Hepatic stellate cell (primary cell): ENCODE measurements around the gene RXRB.
"Not testable (repeated sequence)": the region's sequence is repeated elsewhere in the genome, so short reads cannot be mapped to it uniquely, and the experiment has no call there.

Experiments used
- DNase-seq: peaks from one replicate; pipeline ENCODE4 v3.0.0; 2011; ENCODE audit warnings: low spot score

Gene RXRB

GRCh38 chr6:33200219-33201146 is at the start of gene RXRB, which contains the start of gene SLC39A7:
Gene RXRB, minus strand, starts transcription at chr6:33200665. Its CDS starts 189 bp downstream, at chr6:33200476.
Gene SLC39A7, plus strand, starts transcription at chr6:33200867. Its CDS starts 379 bp downstream, at chr6:33201246.
- peak; percentile 99 for DNase-seq

- peak; percentile 50 for DNase-seq
Measured at GRCh38 chr6:33249732-33250630, 49.5 kb upstream of the RXRB start.

- DNase-seq = peak; percentile 89
Measured at GRCh38 chr6:33248932-33249731, 48.7 kb upstream of the RXRB start.

- DNase-seq = no peak
Measured at GRCh38 chr6:33248643-33248931, 48.1 kb upstream of the RXRB start.

GRCh38 chr6:33247977-33248642 is 47.6 kb upstream of the RXRB start:
- DNase-seq = peak; percentile 50

GRCh38 chr6:33243476-33243875 is 43.0 kb upstream of the RXRB start:
- no peak for DNase-seq

- DNase-seq = no peak
Measured at GRCh38 chr6:33241968-33242367, 41.5 kb upstream of the RXRB start.

GRCh38 chr6:33237741-33238140 is 37.3 kb upstream of the RXRB start:
- DNase-seq = no peak

- no peak for DNase-seq
Measured at GRCh38 chr6:33236852-33237251, 36.4 kb upstream of the RXRB start.

- no peak for DNase-seq
Measured at GRCh38 chr6:33236328-33236727, 35.9 kb upstream of the RXRB start.

- DNase-seq = no peak
Measured at GRCh38 chr6:33235221-33235634, 34.8 kb upstream of the RXRB start.

- not testable (repeated sequence) for DNase-seq
Measured at GRCh38 chr6:33226503-33227120, 26.1 kb upstream of the RXRB start.

GRCh38 chr6:33217681-33218080 is 17.2 kb upstream of the RXRB start:
- DNase-seq = no peak

- DNase-seq = no peak
Measured at GRCh38 chr6:33217246-33217645, 16.8 kb upstream of the RXRB start.

- no peak for DNase-seq
Measured at GRCh38 chr6:33216117-33216649, 15.7 kb upstream of the RXRB start.

GRCh38 chr6:33215271-33216116 is 15.0 kb upstream of the RXRB start:
- no peak for DNase-seq

- no peak for DNase-seq
Measured at GRCh38 chr6:33213989-33214335, 13.5 kb upstream of the RXRB start.

- DNase-seq = peak; percentile 62
Measured at GRCh38 chr6:33213166-33213988, 12.9 kb upstream of the RXRB start.

- peak; percentile 69 for DNase-seq
Measured at GRCh38 chr6:33212857-33213165, 12.3 kb upstream of the RXRB start.
